SK-N-SH (cell line): Measurements from ENCODE around the gene GSTM2. TPM values are rescaled to one million over a fixed set of nuclear protein-coding genes. Genes with fewer than 3 reads are reported as not detected.
"Not testable (repeated sequence)": the region's sequence is repeated elsewhere in the genome, so short reads cannot be mapped to it uniquely, and the experiment has no call there.

ENCODE experiments used
- CTCF ChIA-PET: fragments of 300-600, 350-600 bp; formaldehyde crosslinking; extraction: SDS; loops from one replicate; lab custom pipeline; 2021; lab: Yijun Ruan, JAX
- POLR2A ChIA-PET: fragments of 350-600 bp; sonication (Branson Sonifier 250); formaldehyde crosslinking; extraction: SDS; loops from one replicate; lab custom pipeline; 2020; ENCODE audit warnings: antibody characterized with exemption, inconsistent platforms; lab: Yijun Ruan, JAX
- DNase-seq: peaks from one replicate; pipeline ENCODE4 v3.0.0; 2012
- H2AFZ ChIP-seq: fragments of 200-600 bp; sonication (generic); 2 replicates; pipeline ENCODE4 v1.8.1; 2016; ENCODE audit warnings: antibody characterized with exemption, mild to moderate bottlenecking, low read depth
- H3F3A ChIP-seq: fragments of 200-600 bp; sonication (generic); replicated peaks from 2 replicates; pipeline ENCODE3; 2016; ENCODE audit warnings: antibody characterized with exemption, mild to moderate bottlenecking; ENCODE audit not compliant: insufficient read depth
- H3K27ac ChIP-seq, 2 experiments: fragments of 200-500 bp in 1 of 2; fragments of 200-600 bp in 1 of 2; sonication (Bioruptor generic) in 1 of 2; sonication (generic), shearing (Covaris generic) in 1 of 2; 2 replicates each; pipeline versions ENCODE4 v1.5.1 to v1.6.1; 2014 to 2016; ENCODE audit warnings: low read depth in 2 of 2, inconsistent platforms in 1 of 2, low read length in 1 of 2, mild to moderate bottlenecking in 1 of 2, mixed read lengths in 1 of 2
- H3K27me3 ChIP-seq: fragments of 200-600 bp; sonication (generic), shearing (Covaris generic); 2 replicates; pipeline ENCODE4 v1.6.1; 2016; ENCODE audit warnings: mixed run types; ENCODE audit not compliant: insufficient read depth
- H3K36me3 ChIP-seq, 2 experiments: fragments of 200-500 bp in 1 of 2; fragments of 200-600 bp in 1 of 2; sonication (Bioruptor generic) in 1 of 2; sonication (generic) in 1 of 2; replicated peaks in 1 of 2; 2 replicates each; pipeline versions ENCODE3 to v1.5.1; 2014 to 2016; ENCODE audit warnings: low read length in 1 of 2, mild to moderate bottlenecking in 1 of 2; ENCODE audit not compliant: insufficient read depth in 2 of 2, control insufficient read depth in 1 of 2
- H3K4me1 ChIP-seq, 2 experiments: fragments of 200-500 bp in 1 of 2; fragments of 200-600 bp in 1 of 2; sonication (Bioruptor generic) in 1 of 2; sonication (generic), shearing (Covaris generic) in 1 of 2; 2 replicates each; pipeline versions ENCODE4 v1.5.1 to v1.6.1; 2014 to 2016; ENCODE audit warnings: low read depth in 1 of 2, low read length in 1 of 2, mixed run types in 1 of 2; ENCODE audit not compliant: insufficient read depth in 2 of 2, control insufficient read depth in 1 of 2
- H3K4me2 ChIP-seq: fragments of 200-600 bp; sonication (generic), shearing (Covaris generic); 2 replicates; pipeline ENCODE4 v1.6.1; 2017; ENCODE audit warnings: mixed run types
- H3K4me3 ChIP-seq, 2 experiments: fragments of 200-500 bp in 1 of 2; fragments of 200-600 bp in 1 of 2; sonication (Bioruptor generic) in 1 of 2; sonication (generic), shearing (Covaris generic) in 1 of 2; 2 replicates each; pipeline versions ENCODE4 v1.5.1 to v1.8.1; 2014 to 2016; ENCODE audit warnings: low read depth in 2 of 2, inconsistent platforms in 1 of 2, low read length in 1 of 2, mild to moderate bottlenecking in 1 of 2, mixed read lengths in 1 of 2, moderate library complexity in 1 of 2
- H3K79me2 ChIP-seq: fragments of 200-600 bp; sonication (generic); 2 replicates; pipeline ENCODE4 v1.8.1; 2017; ENCODE audit warnings: mild to moderate bottlenecking; ENCODE audit not compliant: insufficient read depth
- H3K9ac ChIP-seq: fragments of 200-600 bp; sonication (generic); 2 replicates; pipeline ENCODE4 v1.6.1; 2017; ENCODE audit warnings: mixed run types
- H3K9me2 ChIP-seq: fragments of 200-600 bp; sonication (generic); 2 replicates; pipeline ENCODE4 v1.6.1; 2017; ENCODE audit warnings: mixed run types
- H3K9me3 ChIP-seq: fragments of 200-600 bp; sonication (generic); 2 replicates; pipeline ENCODE4 v1.6.1; 2017; ENCODE audit warnings: mixed run types, mild to moderate bottlenecking, moderate library complexity
- H4K20me1 ChIP-seq: fragments of 200-600 bp; sonication (generic); 2 replicates; pipeline ENCODE4 v1.6.1; 2017; ENCODE audit warnings: mild to moderate bottlenecking, mixed run types; ENCODE audit not compliant: insufficient read depth
- EZH2phosphoT487 ChIP-seq: fragments of 200-600 bp; sonication (generic); IDR thresholded peaks from 2 replicates; pipeline ENCODE4 v1.6.1; 2017; ENCODE audit warnings: low read depth, mixed run types, mild to moderate bottlenecking, antibody characterized with exemption, moderate library complexity, borderline replicate concordance
- FOSL2 ChIP-seq: IDR thresholded peaks from 2 replicates; pipeline ENCODE4 v1.4.0; 2012; ENCODE audit warnings: low read depth, mild to moderate bottlenecking, moderate library complexity, borderline replicate concordance
- FOXJ3 ChIP-seq: sonication (generic); formaldehyde crosslinking; IDR thresholded peaks from 2 replicates; pipeline ENCODE4 v1.5.1; 2020; ENCODE audit warnings: mild to moderate bottlenecking, missing genetic modification reagents
- MEF2A ChIP-seq: IDR thresholded peaks from 2 replicates; pipeline ENCODE4 v1.4.0; 2012; ENCODE audit warnings: low read depth, borderline replicate concordance
- MXI1 ChIP-seq: IDR thresholded peaks from 2 replicates; pipeline ENCODE4 v1.6.1; 2012; ENCODE audit warnings: mild to moderate bottlenecking, low read depth, low read length, improper control_type of control experiment
- NFIC ChIP-seq: IDR thresholded peaks from 2 replicates; pipeline ENCODE4 v1.4.0; 2012; ENCODE audit warnings: borderline replicate concordance
- NRF1 ChIP-seq: IDR thresholded peaks from 2 replicates; pipeline ENCODE4 v1.6.1; 2012; ENCODE audit warnings: low read depth, mild to moderate bottlenecking, low read length
- RXRA ChIP-seq: IDR thresholded peaks from 2 replicates; pipeline ENCODE4 v1.4.0; 2012; ENCODE audit warnings: low read depth, mild to moderate bottlenecking, borderline replicate concordance
- SMC3 ChIP-seq: IDR thresholded peaks from 2 replicates; pipeline ENCODE4 v1.6.1; 2012; ENCODE audit warnings: low read depth, low read length, improper control_type of control experiment
- TAF1 ChIP-seq: IDR thresholded peaks from 2 replicates; pipeline ENCODE4 v1.6.1; 2012; ENCODE audit warnings: low read depth, mild to moderate bottlenecking, low read length, moderate library complexity, borderline replicate concordance
- YY1 ChIP-seq: IDR thresholded peaks from 2 replicates; pipeline ENCODE4 v1.4.0; 2012; ENCODE audit warnings: low read depth, mild to moderate bottlenecking
- WGBS: methylation state at CpG from one replicate; pipeline ENCODE4 v1.1.6; 2017; ENCODE audit warnings: low lambda C conversion rate; 5-methylcytosine and 5-hydroxymethylcytosine counted together
- polyA plus RNA-seq, 3 experiments: library from polyadenylated mRNA; depleted of rRNA; stranded (reverse); fragments of >200 nt; gene quantifications; 2 replicates each; pipeline ENCODE4 v1.2.3, GENCODE V29; 2012
- TF ChIP-seq, protein P1 (sequence below): IDR thresholded peaks from 2 replicates; pipeline ENCODE4 v1.4.0; 2012; ENCODE audit warnings: low read depth, borderline replicate concordance
- TF ChIP-seq, protein P2 (sequence below): IDR thresholded peaks from 2 replicates; pipeline ENCODE4 v1.4.0; 2012; ENCODE audit warnings: low read depth
- TF ChIP-seq, protein P3 (sequence below): IDR thresholded peaks from 2 replicates; pipeline ENCODE4 v1.6.1; 2012; ENCODE audit warnings: mild to moderate bottlenecking, low read depth, low read length, moderate library complexity
- TF ChIP-seq, protein P4 (sequence below): fragments of 150-350 bp; IDR thresholded peaks from 2 replicates; pipeline ENCODE4 v1.6.1; 2016; ENCODE audit warnings: mild to moderate bottlenecking, low read depth, low read length
- TF ChIP-seq, protein P5 (sequence below): fragments of 200-600 bp; sonication (generic); IDR thresholded peaks from 2 replicates; pipeline ENCODE4 v1.6.1; 2017; ENCODE audit warnings: antibody characterized with exemption, mild to moderate bottlenecking, moderate library complexity

Gene GSTM2
- polyA plus RNA-seq, 1 of the 3 experiments (the other 2 are of a cell fraction): 70.2 TPM

DNA sequence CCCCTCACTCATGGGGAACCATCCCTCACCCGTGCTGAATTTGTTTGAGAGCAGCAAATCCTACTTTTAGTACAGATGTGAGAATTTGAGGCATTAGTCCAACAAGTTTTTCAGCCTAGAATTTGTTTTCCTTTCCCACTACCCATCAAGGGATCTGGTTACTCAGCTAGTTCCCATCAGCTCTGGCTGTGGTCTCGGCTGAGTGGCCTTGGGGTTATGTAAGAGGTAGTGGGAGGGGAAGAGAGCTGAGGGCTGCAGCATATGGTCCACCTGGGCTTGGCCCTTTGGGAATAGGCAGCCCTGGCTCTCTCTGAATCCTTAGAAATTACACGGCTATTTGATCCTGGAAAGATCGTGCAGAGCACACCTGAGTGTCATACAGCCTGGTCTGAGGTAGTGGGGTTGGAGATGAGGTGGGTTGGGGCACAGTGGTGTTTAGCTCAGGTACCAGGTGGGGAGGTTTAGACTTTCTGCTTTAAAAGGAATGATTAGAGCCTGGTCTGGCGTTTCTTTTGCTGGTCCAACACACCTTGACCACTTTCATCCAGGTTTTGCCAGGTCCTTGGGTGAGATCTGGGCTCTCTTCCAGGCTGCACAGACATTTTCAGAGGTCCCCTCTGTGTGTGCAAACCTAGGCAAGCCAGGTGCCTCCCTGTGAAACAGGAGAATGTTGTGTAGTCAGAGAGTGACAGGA is 7.7 kb upstream of the GSTM2 start:
- peaks cover 0 to 10% of the 10 kb centered on the region in 2 experiments for H3K36me3 ChIP-seq
- 76% methylated on average over 5 of the region's 5 CpGs for WGBS
- POLR2A ChIA-PET: interaction anchor here (0.6 kb wide), 1 partner anchor 11 kb away, joined by 3 read pairs; no protein-coding TSS in a partner anchor
- CTCF ChIA-PET: interaction anchor here (1.0 to 2.5 kb wide), 3 partner anchors 10 to 114 kb away, joined by 4 to 8 read pairs (median 6); no protein-coding TSS in a partner anchor
- peaks cover 7 to 11% of the 10 kb centered on the region in 2 experiments; a peak in 2 of 4 replicates for H3K4me1 ChIP-seq
- no peak overlapping the region for H3K4me2 ChIP-seq
- H3K79me2 ChIP-seq: no peaks in the 10 kb centered on the region
- no peak overlapping the region for H3K9ac ChIP-seq
- no peaks in the 10 kb centered on the region for H4K20me1 ChIP-seq
- H3F3A ChIP-seq: no peaks in the 10 kb centered on the region
- no peak overlapping the region for H3K27ac ChIP-seq
- no peak for DNase-seq
- TF ChIP-seq EZH2phosphoT487: no peak
- TF ChIP-seq NFIC: no peak
- no peak for TF ChIP-seq SMC3
- TF ChIP-seq, protein P1, sequence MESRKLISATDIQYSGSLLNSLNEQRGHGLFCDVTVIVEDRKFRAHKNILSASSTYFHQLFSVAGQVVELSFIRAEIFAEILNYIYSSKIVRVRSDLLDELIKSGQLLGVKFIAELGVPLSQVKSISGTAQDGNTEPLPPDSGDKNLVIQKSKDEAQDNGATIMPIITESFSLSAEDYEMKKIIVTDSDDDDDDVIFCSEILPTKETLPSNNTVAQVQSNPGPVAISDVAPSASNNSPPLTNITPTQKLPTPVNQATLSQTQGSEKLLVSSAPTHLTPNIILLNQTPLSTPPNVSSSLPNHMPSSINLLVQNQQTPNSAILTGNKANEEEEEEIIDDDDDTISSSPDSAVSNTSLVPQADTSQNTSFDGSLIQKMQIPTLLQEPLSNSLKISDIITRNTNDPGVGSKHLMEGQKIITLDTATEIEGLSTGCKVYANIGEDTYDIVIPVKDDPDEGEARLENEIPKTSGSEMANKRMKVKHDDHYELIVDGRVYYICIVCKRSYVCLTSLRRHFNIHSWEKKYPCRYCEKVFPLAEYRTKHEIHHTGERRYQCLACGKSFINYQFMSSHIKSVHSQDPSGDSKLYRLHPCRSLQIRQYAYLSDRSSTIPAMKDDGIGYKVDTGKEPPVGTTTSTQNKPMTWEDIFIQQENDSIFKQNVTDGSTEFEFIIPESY: no peak
- TF ChIP-seq TAF1: no peak
- TF ChIP-seq NRF1: no peak
- TF ChIP-seq YY1: no peak
- TF ChIP-seq MXI1: no peak
- TF ChIP-seq, protein P2, sequence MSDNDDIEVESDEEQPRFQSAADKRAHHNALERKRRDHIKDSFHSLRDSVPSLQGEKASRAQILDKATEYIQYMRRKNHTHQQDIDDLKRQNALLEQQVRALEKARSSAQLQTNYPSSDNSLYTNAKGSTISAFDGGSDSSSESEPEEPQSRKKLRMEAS: no peak
- no peak for TF ChIP-seq RXRA
- no peak for TF ChIP-seq MEF2A
- TF ChIP-seq, protein P3, sequence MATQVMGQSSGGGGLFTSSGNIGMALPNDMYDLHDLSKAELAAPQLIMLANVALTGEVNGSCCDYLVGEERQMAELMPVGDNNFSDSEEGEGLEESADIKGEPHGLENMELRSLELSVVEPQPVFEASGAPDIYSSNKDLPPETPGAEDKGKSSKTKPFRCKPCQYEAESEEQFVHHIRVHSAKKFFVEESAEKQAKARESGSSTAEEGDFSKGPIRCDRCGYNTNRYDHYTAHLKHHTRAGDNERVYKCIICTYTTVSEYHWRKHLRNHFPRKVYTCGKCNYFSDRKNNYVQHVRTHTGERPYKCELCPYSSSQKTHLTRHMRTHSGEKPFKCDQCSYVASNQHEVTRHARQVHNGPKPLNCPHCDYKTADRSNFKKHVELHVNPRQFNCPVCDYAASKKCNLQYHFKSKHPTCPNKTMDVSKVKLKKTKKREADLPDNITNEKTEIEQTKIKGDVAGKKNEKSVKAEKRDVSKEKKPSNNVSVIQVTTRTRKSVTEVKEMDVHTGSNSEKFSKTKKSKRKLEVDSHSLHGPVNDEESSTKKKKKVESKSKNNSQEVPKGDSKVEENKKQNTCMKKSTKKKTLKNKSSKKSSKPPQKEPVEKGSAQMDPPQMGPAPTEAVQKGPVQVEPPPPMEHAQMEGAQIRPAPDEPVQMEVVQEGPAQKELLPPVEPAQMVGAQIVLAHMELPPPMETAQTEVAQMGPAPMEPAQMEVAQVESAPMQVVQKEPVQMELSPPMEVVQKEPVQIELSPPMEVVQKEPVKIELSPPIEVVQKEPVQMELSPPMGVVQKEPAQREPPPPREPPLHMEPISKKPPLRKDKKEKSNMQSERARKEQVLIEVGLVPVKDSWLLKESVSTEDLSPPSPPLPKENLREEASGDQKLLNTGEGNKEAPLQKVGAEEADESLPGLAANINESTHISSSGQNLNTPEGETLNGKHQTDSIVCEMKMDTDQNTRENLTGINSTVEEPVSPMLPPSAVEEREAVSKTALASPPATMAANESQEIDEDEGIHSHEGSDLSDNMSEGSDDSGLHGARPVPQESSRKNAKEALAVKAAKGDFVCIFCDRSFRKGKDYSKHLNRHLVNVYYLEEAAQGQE: no peak
- TF ChIP-seq FOXJ3 (CRISPR knock-in tag): no peak
- TF ChIP-seq, protein P4, sequence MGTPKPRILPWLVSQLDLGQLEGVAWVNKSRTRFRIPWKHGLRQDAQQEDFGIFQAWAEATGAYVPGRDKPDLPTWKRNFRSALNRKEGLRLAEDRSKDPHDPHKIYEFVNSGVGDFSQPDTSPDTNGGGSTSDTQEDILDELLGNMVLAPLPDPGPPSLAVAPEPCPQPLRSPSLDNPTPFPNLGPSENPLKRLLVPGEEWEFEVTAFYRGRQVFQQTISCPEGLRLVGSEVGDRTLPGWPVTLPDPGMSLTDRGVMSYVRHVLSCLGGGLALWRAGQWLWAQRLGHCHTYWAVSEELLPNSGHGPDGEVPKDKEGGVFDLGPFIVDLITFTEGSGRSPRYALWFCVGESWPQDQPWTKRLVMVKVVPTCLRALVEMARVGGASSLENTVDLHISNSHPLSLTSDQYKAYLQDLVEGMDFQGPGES: no peak
- no peak for TF ChIP-seq FOSL2
- TF ChIP-seq, protein P5, sequence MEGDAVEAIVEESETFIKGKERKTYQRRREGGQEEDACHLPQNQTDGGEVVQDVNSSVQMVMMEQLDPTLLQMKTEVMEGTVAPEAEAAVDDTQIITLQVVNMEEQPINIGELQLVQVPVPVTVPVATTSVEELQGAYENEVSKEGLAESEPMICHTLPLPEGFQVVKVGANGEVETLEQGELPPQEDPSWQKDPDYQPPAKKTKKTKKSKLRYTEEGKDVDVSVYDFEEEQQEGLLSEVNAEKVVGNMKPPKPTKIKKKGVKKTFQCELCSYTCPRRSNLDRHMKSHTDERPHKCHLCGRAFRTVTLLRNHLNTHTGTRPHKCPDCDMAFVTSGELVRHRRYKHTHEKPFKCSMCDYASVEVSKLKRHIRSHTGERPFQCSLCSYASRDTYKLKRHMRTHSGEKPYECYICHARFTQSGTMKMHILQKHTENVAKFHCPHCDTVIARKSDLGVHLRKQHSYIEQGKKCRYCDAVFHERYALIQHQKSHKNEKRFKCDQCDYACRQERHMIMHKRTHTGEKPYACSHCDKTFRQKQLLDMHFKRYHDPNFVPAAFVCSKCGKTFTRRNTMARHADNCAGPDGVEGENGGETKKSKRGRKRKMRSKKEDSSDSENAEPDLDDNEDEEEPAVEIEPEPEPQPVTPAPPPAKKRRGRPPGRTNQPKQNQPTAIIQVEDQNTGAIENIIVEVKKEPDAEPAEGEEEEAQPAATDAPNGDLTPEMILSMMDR: no peak
- no peak overlapping the region for H3K4me3 ChIP-seq
- no peaks in the 10 kb centered on the region for H3K27me3 ChIP-seq
- no peaks in the 10 kb centered on the region for H3K9me2 ChIP-seq
- no peak overlapping the region for H2AFZ ChIP-seq
- no peaks in the 10 kb centered on the region for H3K9me3 ChIP-seq

DNA sequence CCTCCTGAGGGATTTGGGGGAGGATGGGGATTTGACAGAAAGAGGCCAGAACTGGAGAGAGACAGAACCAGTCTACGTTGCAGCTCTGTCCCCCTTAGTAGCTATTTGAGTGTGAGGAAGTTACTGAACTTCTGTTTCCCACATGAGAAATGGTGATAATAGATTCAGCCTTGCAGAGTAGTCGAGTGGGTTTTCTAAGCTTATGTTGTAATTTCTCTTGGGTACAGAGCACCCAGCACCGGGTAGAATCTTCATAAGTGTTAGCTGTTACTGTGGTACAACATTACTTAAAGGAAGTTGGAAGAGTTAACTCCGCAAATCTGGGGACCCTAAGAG is 7.2 kb upstream of the GSTM2 start:
- not testable (repeated sequence) for H3K4me1 ChIP-seq, H4K20me1 ChIP-seq, H2AFZ ChIP-seq, H3K27ac ChIP-seq, H3K9ac ChIP-seq, H3K36me3 ChIP-seq, H3F3A ChIP-seq, H3K4me3 ChIP-seq, H3K27me3 ChIP-seq, H3K4me2 ChIP-seq, H3K79me2 ChIP-seq, H3K9me2 ChIP-seq, DNase-seq, H3K9me3 ChIP-seq
- WGBS: 80% methylated on average over 2 of the region's 4 CpGs
- ChIA-PET CTCF (interaction anchor here (0.9 to 2.5 kb wide), 3 partner anchors 11 to 115 kb away, joined by 4 to 8 read pairs (median 6); no protein-coding TSS in a partner anchor), POLR2A (interaction anchor here (0.6 kb wide), 1 partner anchor 11 kb away, joined by 3 read pairs; no protein-coding TSS in a partner anchor)
